HG03457 (cell line): ENCODE results near the gene SUZ12.
"Not testable (repeated sequence)": the region's sequence is repeated elsewhere in the genome, so short reads cannot be mapped to it uniquely, and the experiment has no call there.

ENCODE experiments used
- ATAC-seq: cut with Tn5 transposase; IDR thresholded peaks from one replicate; pipeline ENCODE4 v1.9.1; 2021; ENCODE audit warnings: moderate number of reproducible peaks; ENCODE audit not compliant: unreplicated experiment

SUZ12 gene

DNA sequence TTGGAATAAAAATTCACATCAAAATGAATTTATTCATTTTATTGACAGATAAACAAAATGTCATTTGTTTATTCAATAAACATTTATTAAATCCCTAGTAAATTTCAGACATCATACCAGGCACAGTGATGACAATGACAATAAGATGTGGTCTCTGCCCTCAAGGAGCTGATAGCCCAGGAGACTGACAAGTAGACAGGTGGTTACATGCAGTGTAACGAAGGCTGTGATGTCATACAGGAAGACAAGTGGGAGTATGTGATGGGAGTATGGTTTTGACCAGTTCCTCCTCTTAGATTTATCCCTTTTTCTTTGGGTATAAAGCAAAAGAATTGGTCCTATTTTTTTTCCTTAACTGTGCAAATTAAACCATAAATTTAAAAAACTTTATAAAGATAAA is 97.0 kb downstream of the SUZ12 start:
- ATAC-seq = not testable (repeated sequence)

DNA sequence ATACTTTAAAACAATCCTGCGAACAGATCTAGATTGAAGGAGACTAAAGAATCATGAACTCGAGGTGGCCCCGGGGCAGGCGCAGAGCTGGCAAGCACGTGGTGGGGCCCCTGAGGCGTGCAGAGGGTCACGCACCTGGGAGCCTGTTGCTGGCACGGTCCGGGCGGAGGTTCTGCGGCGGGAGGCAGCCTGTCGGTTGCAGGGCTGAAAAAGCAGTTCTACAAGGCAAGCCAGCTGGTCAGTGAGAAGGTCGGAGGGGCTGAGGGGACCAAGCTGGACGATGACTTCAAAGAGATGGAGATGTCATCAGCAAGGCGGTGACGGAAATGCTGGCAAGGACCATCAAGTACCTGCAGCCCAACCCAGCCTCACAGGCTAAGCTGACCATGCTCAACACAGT is 103.4 kb downstream of the SUZ12 start:
- not testable (repeated sequence) for ATAC-seq

DNA sequence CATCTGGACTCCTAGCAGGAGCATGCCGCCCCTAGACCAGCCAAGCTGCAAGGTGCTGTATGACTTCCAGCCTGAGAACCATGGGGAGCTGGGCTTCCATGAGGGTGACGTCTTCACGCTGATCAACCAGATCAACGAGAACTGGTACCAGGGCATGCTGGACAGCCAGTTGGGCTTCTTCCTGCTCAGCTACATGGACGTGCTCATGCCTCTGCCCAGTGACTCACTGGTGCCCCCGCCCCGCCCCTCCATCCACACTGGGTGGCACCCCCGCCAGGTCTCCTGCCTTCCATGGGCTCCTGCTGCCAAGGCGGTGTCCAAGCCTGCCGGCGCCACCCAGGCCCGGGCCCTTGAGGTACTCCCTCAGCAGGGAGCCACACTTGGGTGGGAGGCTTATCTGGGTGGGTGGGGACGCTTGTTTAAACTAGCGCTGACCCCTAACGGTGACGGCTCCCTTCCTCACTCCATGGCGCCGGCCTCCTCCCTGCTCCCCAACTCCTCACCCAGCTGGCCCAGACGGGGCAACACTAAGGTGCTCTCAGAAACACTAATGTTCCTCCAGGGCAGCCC is 104.6 kb downstream of the SUZ12 start:
- ATAC-seq = not testable (repeated sequence)

DNA sequence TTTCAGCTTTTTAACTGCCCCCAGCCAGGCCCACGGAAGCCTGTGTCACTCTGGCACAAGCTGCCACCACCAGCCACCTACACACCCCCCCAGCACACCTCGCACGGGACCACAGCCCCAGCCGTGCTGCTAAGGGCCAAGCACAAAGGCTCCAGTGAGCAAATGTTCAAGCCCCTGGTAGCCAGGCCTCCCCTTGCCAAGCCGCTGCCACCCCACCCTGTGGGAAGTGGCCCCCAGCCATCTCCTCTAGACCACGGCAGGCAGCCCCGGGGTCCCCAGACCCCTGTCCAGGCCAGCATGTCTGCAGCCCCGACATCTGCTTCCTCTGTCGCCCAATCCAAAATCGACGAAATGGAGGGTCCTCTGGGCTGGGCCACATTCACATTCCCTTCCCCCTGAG is 105.5 kb downstream of the SUZ12 start:
- ATAC-seq = not testable (repeated sequence)

DNA sequence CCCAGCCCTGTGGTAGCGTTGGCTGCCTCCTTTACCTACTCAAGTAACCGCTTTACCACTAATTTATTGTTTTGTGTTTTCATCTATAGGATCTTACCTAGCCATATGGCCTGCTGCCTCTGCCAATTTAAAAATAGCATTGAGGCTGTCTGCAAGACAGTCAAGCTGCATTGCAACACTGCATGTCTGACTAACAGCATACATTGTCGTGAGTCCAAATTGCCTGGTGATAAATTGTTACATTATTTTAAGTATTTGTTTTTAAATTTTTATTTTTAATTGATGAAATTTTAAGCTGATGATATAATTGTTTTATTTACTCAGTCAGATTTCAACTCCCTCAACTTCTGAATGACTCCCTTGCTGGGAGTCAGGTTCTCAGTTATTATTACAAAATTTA is 108.8 kb downstream of the SUZ12 start:
- not testable (repeated sequence) for ATAC-seq

DNA sequence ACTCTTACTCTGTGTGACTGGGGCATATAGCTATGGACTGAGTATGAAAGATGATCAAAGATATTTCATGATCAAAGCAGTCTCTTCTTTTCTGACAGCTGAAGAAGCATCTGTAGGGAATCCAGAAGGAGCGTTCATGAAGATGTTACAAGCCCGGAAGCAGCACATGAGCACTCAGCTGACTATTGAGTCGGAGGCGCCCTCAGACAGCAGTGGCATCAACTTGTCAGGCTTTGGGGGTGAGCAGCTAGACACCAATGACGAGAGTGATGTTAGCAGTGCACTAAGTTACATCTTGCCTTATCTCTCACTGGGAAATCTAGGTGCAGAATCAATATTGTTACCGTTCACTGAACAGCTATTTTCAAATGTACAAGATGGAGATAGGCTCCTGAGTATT is 110.9 kb downstream of the SUZ12 start:
- ATAC-seq = not testable (repeated sequence)
